Measurements from ENCODE around the gene SPI1. TPM values are rescaled to one million over a fixed set of nuclear protein-coding genes. Genes with fewer than 3 reads are reported as not detected.
A peak's percentile ranks its signal among the peaks of the same experiment; 100 is the strongest.

Gene SPI1
- total and polyA plus RNA-seq, 2 donors (not counting 3 experiments of a cell fraction or from before 2014, with no cell fraction given) = not detected

- FAIRE-seq (no peak), DNase-seq (ENCODE audit: low read depth, low spot score) (no peak)
- H3K9me3 ChIP-seq (replicated peaks; ENCODE audit: control insufficient read depth, insufficient read depth, low read length) = no peaks in the 10 kb centered on the region
- peak overlapping the region; percentile 81 for H3K4me2 ChIP-seq (ENCODE audit: insufficient read depth, low read length)
- H3K4me1 ChIP-seq (ENCODE audit: control insufficient read depth, extremely low read depth, insufficient read depth, low read length) = peaks cover 10% of the 10 kb centered on the region
- H3K4me3 ChIP-seq (replicated peaks in 1 of 3; ENCODE audit: insufficient read depth in 1 of 3, low read depth in 1 of 3, low read length in 3 of 3) = peak overlapping the region; percentile 68 to 89 (median 79)
- BruUV-seq (replicated peaks) = no TSS peak
- no peaks in the 10 kb centered on the region for H3K9me1 ChIP-seq (replicated peaks; ENCODE audit: control insufficient read depth, extremely low read depth, insufficient read depth, low read length)
- H3K27ac ChIP-seq (ENCODE audit: insufficient read depth, low read depth, low read length) = peak overlapping the region; percentile 90
- no peaks in the 10 kb centered on the region for H4K20me1 ChIP-seq (replicated peaks; ENCODE audit: control insufficient read depth, extremely low read depth, insufficient read depth, low read length)
- intact Hi-C loops (cut with micrococcal nuclease) = loop anchor here (1.0 to 5.0 kb wide), 3 partner anchors 9 to 152 kb away; partner anchors contain the start of genes CELF1, KBTBD4 and NDUFS3
- POLR2A ChIA-PET = interaction anchor here (1.1 to 1.4 kb wide), 2 partner anchors 10 to 15 kb away, joined by 4 to 7 read pairs; no protein-coding TSS in a partner anchor
- dilution Hi-C loops (cut with MboI; ENCODE audit: extremely low pct_ligation_motif_present, low sequenced_read_pairs) = no loop called here
- CTCF ChIA-PET = interaction anchor here (1.0 to 2.3 kb wide), 5 partner anchors 13 to 71 kb away, joined by 3 to 16 read pairs (median 9); no protein-coding TSS in a partner anchor
- peak overlapping the region; percentile 96 for H3K9ac ChIP-seq (replicated peaks; ENCODE audit: extremely low read depth, insufficient read depth, low read length)
- no peaks in the 10 kb centered on the region for H3K27me3 ChIP-seq (ENCODE audit: control insufficient read depth in 2 of 2, insufficient read depth in 2 of 2, low read length in 2 of 2)
- H3K79me2 ChIP-seq (ENCODE audit: control insufficient read depth, insufficient read depth, low read length) = peaks cover 23% of the 10 kb centered on the region
- TF ChIP-seq MYC (IDR thresholded peaks at IDR 0.05; ENCODE audit: low read depth, low read length) = no peak
- TF ChIP-seq MAX (IDR thresholded peaks at IDR 0.05; ENCODE audit: insufficient read depth, insufficient read length) = no peak
- no peak for TF ChIP-seq JUN (IDR thresholded peaks at IDR 0.05; ENCODE audit: borderline replicate concordance, insufficient read depth, insufficient read length, low read depth)
- no peak for TF ChIP-seq POLR2A (IDR thresholded peaks at IDR 0.05; ENCODE audit: low read depth, low read length)
- TF ChIP-seq POLR2AphosphoS5 (IDR thresholded peaks at IDR 0.05; ENCODE audit: insufficient read depth, low read depth, low read length) = no peak
- TF ChIP-seq, protein P1, sequence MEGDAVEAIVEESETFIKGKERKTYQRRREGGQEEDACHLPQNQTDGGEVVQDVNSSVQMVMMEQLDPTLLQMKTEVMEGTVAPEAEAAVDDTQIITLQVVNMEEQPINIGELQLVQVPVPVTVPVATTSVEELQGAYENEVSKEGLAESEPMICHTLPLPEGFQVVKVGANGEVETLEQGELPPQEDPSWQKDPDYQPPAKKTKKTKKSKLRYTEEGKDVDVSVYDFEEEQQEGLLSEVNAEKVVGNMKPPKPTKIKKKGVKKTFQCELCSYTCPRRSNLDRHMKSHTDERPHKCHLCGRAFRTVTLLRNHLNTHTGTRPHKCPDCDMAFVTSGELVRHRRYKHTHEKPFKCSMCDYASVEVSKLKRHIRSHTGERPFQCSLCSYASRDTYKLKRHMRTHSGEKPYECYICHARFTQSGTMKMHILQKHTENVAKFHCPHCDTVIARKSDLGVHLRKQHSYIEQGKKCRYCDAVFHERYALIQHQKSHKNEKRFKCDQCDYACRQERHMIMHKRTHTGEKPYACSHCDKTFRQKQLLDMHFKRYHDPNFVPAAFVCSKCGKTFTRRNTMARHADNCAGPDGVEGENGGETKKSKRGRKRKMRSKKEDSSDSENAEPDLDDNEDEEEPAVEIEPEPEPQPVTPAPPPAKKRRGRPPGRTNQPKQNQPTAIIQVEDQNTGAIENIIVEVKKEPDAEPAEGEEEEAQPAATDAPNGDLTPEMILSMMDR (IDR thresholded peaks at IDR 0.05; ENCODE audit: extremely low read depth in 1 of 2, insufficient read depth in 1 of 2, low read depth in 1 of 2, low read length in 2 of 2) = no peak
- TF ChIP-seq EZH2 (IDR thresholded peaks at IDR 0.05; ENCODE audit: borderline replicate concordance, low read depth, low read length, severe bottlenecking) = no peak
- TF ChIP-seq GATA2 (IDR thresholded peaks at IDR 0.05; ENCODE audit: insufficient read depth, insufficient read length, low read depth, low read length) = no peak
- no peak for TF ChIP-seq FOS (IDR thresholded peaks at IDR 0.05; ENCODE audit: borderline replicate concordance, insufficient read depth, low read length)
- H3K36me3 ChIP-seq (ENCODE audit: control insufficient read depth in 2 of 2, extremely low read depth in 1 of 2, insufficient read depth in 2 of 2, low read length in 2 of 2) = peaks cover 12 to 18% of the 10 kb centered on the region in 2 experiments
- no peak overlapping the region for H2AFZ ChIP-seq (ENCODE audit: low read depth, low read length)
Observed at GRCh38 chr11:47425611-47426010, 47.3 kb upstream of the SPI1 start.
